HG03066 (cell line): ENCODE results near the gene TMEM196.
"Not testable (repeated sequence)": the region's sequence is repeated elsewhere in the genome, so short reads cannot be mapped to it uniquely, and the experiment has no call there.

Source experiments
- ATAC-seq: cut with Tn5 transposase; IDR thresholded peaks from one replicate; pipeline ENCODE4 v1.9.1; 2021; ENCODE audit warnings: low read depth; ENCODE audit not compliant: unreplicated experiment

Gene TMEM196

GRCh38 chr7:19708397-19709248 is 64.8 kb downstream of the TMEM196 start, which contains the start of gene POLR1F:
Gene POLR1F, minus strand, starts transcription at chr7:19709037. Its CDS starts 21 bp downstream, at chr7:19709016.
- peak; percentile 99 for ATAC-seq

DNA sequence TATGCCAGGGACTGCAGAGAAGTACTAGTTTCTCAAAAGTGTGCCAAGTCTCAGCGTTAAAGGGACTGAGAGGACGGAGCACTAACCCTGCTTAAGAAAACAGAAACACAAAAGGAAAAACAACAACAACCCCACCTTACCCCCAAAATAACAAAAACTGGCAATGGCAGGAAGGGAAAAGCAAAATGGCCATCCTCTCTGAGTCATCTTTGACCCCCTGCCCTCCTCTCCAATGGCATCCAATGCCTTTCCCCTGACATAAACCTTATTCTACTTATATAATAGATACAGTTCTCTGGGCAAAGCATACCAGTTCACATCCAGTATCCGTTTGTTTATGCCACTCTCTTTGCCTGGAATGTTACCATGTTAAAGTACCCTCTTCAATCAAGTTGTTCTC is 66.2 kb downstream of the TMEM196 start:
- no peak for ATAC-seq

- no peak for ATAC-seq
Measured at GRCh38 chr7:19705663-19706062, 67.8 kb downstream of the TMEM196 start.

DNA sequence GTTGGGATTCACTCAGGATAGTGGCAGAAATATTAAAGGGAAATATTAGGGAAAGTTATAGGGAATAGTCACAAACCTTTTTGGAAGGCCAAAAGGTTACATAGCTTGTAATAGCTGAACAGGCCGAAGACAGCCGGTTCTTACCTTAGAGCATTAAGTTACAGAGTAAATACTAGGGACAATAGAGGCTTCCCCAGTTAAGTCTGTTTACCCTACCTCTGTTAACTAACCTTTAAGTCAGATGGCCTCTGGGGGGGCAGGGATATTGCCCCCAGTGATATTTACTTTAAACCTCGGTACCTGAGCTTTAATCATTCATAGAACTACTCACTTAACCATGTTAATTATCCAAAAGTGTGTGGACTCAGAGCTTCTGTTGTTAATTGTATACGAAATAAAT is 71.9 kb downstream of the TMEM196 start:
- no peak for ATAC-seq

DNA sequence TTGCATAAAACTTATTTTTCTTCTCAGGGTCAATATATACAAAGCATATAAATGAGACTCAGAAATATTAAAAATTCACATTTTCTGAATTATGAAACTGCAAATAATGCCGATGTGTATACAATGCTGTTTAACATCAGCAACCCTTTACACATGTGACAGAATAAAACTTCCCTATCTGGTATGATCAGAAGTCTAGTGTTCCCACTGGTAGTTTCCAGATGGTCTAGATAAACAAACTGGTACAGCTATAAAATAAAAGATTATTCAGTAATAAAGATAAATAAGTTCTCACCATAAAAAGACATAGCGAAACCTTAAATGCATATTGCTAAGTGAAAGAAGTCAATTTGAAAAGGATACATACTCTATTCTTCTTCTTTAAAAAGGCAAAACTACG is 72.5 kb downstream of the TMEM196 start:
- ATAC-seq: no peak

GRCh38 chr7:19698331-19698730 is 75.1 kb downstream of the TMEM196 start:
- no peak for ATAC-seq

DNA sequence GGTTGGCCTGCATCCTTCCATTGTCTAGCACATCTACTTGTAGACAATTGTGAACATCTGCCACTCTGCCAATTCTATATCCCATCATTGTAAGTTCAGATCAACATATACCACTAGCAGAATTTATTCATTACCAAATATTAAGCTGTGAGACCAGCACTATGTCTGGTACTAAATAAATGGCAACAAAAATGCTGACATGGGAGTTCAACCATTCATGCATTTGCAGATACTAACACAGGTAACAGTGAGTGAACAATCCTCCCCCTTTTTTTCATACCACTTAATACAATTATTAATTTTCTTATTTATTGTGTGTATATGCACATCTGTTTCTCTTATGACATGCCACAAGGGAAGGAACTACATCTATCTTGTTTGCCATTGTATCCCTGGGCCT is 76.5 kb downstream of the TMEM196 start:
- no peak for ATAC-seq

DNA sequence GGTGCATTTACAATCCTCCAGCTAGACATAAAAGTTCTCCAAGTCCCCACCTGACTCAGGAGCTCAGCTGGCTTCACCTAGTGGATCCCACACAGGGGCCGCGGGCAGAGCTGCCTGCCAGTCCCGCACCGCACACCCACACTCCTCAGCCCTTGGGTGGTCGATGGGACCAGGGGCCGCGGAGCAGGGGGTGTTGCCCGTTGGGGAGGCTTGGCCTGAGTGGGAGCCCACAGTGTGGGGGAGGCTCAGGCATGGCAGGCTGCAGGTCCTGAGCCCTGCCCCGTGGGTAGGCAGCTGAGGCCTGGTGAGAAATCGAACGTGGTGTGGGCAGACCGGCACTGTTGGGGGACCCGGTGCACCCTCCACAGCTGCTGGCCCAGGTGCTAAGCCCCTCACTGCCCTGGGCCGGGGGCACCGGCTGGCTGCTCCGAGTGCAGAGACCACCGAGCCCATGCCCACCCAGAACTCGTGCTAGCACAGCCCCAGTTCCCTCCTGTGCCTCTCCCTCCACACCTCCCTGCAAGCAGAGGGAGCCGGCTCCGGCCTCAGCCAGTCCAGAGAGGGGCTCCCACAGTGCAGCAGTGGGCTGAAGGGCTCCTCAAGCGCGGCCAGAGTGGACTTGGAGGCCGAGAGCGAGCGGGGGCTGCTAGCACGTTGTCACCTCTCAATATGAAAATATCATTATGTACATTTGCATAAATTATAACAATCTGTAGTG is 81.1 kb downstream of the TMEM196 start:
- no peak for ATAC-seq

- ATAC-seq: no peak
Measured at GRCh38 chr7:19690736-19691135, 82.7 kb downstream of the TMEM196 start.

DNA sequence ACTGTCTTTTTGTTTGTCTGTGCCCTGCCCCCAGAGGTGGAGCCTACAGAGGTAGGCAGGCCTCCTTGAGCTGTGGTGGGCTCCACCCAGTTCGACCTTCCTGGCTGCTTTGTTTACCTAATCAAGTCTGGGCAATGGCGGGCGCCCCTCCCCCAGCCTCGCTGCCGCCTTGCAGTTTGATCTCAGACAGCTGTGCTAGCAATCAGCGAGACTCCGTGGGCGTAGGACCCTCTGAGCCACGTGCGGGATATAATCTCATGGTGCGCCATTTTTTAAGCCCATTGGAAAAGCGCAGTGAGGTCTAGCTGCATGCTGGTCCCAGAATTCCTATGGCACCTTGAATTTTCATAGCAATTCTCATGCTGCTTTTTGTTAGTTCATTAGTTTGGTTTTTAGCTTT is 84.3 kb downstream of the TMEM196 start:
- ATAC-seq: not testable (repeated sequence)

DNA sequence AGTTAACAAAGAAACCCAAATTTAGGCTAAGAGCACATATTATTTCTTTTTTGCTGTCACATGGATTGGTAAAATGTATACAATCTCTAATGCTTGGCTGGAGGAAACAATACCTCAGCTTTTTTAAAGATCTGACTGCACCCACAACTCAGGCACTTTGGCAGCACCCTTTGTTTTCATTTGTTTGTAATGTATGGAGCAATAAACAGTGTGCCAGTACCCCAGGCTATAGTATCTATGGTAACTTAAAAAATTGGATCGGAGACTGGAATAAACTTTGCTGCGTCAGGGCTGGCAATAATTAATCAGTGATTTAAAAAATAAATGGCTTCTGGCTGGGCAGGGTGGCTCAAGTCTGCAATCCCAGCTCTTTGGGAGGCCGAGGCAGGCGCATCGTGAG is 91.8 kb downstream of the TMEM196 start:
- ATAC-seq: no peak

DNA sequence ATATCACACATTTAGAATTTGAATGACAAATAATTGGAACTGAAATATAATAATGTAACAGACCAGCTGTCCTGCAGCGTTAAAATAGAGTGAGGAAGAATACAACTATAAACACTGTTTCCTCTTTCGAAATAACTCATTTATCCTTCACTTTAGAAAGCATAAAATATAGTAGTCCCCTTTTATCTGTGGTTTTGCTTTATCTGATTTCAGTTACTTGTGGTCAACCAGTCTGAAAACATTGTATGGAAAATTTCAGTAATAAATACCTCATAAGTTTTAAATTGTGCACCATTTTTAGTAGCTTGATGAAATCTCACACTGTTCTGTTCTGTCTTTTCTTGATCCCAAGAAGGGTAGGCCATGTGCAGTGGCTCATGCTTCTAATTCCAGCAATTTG is 96.2 kb downstream of the TMEM196 start:
- ATAC-seq: peak; percentile 86

GRCh38 chr7:19675816-19676215 is 97.6 kb downstream of the TMEM196 start:
- no peak for ATAC-seq

GRCh38 chr7:19674266-19674960 is 99.0 kb downstream of the TMEM196 start:
- ATAC-seq: no peak

DNA sequence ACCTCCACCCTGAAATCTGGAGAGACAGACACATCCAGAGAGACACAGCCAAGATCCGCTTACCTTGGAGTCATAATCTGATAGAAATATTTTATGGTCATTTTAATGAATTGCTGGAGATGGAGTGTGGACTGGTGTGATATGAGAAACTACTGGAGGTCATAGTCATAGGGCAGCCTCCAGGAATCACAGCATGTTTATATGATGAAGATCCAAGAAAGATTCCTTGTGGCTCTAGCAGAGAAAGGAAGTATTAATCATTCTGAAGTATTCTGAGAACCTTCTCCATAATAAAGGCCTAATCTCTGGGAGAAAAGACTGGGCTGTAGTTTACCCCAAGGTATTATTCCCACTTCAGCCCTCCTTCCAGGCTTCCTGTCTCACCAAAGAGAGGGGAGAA is 102.6 kb downstream of the TMEM196 start:
- ATAC-seq: no peak
